GM19438 (cell line): Measurements from ENCODE around the gene LLPH.

Experiments used
- ATAC-seq: cut with Tn5 transposase; IDR thresholded peaks from one replicate; pipeline ENCODE4 v1.9.1; 2021; ENCODE audit warnings: low read depth; ENCODE audit not compliant: unreplicated experiment

The LLPH gene

DNA sequence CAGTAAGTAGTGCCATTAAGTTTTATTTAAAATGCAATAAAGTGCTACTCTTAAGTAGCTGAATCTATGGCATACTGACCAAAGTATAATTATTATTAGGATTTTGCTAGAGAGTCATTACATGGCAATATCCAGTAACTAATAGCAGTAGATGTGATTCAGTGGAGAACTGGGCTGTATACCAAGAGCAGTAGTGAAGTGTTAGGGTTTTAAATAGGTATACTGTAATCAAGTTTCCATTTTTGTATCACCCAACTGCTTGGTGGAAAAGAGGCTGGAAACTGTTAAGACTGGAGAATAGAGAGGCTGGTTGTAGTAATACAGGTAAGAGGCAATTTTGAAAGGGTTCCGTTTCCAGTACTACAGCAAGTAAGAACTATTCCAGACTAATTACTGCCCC, 13.3 kb upstream of the LLPH start:
- ATAC-seq: no peak

DNA sequence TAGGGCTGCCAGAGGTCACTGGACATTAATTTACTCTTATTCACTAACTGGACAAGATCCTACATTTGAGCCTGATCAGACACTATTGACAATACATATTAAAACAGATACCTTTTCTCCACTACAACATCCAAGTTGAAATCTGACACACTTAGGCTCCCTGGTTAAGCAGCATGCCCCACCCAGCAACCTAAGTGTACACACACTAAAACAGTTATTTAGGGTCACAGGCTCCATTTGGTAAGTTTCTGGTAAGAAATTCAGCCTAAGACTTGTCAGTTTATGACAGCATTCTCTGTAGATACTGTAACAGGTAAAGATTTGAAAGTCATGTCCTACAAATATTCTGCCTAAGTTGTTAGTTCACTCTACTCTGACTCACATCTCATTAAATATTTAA, 12.3 kb upstream of the LLPH start:
- ATAC-seq: no peak

DNA sequence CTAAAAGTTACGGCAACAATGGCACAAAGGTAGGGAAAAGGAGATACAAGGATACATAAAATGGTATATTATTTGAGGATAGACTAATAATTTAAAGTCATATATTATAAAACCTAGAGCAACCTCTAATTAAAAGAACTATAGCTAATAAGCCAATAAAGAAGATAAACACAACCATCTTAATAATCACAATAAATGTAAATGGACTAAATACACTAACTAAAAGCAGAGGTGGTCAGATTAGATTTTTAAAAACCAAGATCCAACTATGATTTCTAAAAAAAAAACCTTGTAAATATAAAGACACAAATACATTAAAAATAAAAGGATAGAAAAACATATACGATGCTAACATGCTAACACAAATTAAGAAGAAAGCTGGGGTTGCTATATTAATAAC, 10.7 kb upstream of the LLPH start:
- no peak for ATAC-seq

DNA sequence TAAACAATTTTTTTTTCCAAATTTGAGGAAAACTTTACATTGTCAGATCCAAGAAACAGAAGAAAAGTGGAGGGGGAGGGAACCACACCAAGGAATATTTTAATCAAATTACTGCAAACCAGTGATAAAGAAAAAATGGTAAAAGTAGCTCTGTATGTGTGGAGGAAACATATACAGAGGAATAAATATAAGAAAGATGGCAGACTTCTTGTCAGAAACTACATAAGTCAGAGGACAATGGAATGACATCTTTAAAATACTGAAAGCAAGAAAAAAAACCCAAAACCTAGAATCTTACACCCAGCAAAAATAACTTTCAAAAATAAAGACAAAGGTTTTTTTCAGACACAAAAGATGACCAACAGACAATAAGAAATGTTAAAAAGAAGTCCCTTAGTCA, 10.2 kb upstream of the LLPH start:
- ATAC-seq: no peak

DNA sequence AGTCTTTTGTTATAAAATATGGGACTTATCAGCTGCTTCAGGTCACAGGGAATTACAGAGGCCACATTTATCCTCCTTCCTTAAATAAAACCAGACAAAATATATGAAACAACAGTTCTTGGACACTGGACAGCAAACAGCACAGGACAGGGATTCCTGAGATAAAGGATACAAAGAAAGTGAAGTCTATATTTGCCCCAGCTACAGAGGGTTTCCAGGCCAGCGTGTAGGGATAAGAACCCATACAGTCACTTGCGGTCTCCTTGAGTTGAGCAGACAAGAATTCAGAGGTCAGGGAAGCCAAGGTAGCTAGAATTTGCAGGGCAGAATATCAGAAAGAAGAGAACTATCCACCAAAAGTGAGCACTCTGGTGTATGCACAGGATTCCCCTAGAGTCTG, 8.8 kb upstream of the LLPH start:
- no peak for ATAC-seq

DNA sequence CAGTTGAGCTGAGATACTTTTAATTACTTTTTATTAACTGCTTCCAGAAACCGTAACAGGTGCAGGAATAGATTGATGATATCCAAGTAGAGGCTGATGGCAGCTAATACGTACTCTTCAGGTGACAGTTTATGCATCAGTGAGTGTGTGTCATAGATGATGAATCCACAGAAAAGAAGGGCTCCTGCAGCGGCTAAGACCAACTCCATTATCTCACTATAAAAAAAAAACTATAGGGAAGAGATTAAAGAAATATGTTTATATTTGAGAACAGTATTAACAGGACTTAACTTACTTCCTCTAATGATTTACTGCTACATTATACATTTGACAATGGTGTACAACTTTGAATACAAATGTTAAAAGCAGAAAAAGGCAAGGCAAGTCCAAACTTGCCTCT, 7.4 kb upstream of the LLPH start:
- ATAC-seq: no peak

DNA sequence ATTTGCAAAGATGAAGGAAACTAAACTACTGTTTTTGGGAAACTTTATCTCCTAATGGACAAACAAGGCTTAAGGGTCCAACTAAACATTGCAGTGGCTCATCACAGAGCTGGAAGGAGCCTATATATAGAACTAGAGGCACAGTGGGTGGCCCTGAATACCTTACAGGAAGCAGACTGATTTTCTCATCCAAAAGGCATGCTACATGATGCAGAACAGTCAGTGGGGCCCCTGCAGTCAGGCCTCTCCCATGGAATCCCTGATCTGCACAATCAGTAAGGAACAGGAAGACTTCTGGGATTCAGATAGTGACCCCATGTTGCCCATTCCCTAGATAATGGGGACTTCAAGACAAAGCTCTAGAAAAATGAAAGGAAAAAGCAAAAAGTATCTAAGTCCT, 1.9 kb upstream of the LLPH start:
- no peak for ATAC-seq

DNA sequence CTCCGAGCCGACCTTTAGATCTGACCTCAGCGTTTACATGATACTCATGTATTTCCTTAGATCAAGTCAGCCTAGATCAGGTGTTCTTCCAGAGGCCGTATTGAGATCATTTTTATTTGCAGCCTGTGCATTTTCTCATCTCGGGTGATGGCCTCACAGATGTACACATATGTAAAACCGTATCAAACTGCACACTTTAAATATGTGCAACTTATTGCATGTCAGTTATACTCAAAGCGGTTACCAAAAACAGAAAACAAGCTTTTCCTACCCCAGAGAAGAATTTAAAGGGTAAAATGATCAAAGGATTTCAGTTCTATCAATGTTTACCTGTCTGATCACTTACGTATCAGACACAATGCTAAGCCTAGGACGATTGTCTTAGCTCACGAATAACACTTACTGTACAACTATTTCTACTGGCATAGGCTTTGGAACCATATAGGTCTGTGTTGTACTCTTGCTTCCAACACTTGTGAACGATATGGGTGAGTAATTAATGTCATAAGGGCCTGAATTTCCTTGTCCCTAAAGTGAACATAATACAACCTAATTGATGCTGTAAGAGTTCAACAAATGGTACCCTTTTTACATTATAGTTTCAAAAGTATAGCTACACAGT, 628 bp upstream of the LLPH start:
- no peak for ATAC-seq

DNA sequence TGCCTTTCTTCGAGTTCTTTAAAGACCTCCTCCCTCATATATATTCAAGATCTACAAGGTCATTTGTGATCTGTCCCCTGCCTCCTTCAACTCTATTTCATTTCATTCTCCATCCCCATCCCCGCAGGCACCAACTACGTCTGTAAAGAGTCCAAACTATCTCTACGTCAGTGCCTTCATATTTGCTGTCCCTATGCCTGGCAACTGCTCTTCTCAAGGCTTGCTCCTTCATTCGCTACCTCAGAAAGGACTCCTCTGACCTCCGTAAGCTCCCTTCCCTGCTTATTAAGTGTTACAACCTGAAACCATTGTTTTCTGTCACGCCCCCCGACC, 650 bp downstream of the LLPH start:
- ATAC-seq: no peak

DNA sequence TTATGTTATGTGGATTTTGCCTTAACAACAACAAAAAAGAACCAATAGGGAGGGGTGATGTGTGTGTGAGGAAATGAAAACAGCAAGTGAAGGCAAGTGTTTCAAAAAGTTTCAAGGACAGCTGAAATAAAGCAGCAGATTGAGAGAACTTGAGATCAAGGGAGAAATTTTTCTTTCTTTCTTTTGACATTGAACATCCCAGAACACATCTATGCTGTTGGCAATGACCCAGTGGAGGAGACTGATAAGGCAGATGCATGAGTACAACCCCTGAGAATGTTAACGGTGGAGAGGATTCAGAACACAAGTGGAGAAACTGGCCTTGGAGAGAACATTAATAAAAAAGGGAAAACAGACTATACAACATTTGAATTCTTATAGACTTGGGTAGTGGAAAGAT, 2.9 kb downstream of the LLPH start:
- no peak for ATAC-seq

DNA sequence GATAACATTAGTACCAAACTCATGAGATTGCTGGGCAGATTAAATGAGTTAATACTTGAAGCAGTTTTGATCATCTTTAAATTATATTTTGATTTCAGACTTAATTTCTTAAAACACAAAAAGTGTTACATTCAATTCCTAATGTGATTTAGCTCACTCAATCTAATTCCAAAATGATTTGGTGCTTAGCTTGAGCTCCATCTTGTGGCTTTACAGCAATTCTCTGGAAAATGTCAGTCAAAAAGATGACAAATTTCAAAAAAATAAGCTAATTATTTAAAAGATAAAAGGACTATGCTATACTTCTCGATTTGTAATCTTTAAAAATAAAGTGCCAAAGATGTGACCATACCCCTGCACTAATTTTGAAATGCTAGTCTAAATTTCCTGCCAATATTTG, 10.1 kb downstream of the LLPH start:
- no peak for ATAC-seq

DNA sequence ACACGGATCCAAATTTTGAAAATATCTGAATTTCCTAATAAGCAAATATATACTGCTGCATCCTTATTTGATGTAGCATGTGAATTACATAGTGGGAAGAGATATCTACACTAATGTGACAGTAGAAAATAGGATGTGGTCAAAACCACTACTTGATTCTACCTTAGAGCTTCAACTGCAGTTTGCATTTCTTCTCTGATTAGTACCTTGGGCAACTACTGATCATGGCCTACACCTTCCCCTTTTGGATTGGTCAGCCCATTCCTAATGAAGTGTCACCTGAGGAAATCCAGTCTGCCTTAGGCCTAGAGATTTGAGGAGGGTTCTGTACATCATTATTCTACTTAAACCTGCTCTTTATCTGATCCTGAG, 10.7 kb downstream of the LLPH start:
- no peak for ATAC-seq

DNA sequence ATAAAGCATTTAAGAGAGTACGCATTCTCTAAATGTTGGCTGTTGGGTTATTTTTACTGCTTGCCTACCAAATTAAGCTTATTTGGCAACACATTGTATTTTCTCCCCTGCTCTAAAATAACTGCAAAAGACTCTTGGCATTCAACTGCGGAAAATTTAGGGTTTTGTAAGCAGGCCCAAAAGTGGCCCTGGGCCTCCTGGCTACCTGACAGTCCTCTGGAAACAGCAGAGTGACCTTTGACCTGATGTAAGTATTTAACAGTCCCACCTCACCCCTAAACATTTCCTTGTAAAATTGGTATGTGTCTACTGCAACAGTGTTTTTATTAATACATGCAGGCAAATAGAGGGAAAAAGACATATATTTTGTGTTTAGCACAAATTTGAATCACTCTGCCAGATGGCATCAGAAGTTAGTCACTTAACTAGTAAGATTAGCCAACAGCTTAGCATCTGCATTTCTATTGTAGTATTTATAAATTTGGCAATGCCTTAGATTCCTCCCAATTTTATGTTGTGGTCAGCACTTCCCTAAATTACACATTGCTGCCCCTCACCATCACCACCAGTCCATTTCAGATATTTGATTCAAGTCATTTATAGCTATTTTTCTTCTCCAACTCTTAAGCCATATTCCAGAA, 11.2 kb downstream of the LLPH start:
- ATAC-seq: no peak

DNA sequence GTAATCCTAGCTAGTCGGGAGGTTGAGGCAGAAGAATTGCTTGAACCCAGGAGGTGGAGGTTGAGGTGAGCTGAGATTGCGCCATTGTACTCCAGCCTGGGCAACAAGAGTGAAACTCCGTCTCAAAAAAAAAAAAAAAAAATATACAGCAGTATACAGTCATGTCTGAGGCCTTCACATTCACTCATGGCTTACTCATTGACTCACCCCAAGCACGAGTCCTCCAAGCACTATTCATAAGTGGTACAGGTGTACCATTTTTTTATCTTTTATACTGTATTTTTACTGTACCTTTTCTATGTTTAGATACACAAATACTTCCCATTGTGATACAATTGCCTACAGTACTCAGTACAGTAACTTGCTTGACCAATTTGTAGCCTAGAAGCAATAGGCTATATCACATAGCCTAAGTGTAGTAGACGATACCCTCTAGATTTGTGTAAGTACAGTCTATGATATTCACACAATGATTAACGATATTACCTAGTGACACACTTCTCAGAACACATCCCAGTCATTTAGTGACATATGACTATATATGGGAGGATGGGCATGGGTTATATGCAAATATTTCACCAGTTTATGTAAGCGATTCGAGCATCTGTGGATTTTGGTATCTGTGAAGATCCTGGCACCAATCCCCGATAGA, 12.2 kb downstream of the LLPH start:
- ATAC-seq: no peak

DNA sequence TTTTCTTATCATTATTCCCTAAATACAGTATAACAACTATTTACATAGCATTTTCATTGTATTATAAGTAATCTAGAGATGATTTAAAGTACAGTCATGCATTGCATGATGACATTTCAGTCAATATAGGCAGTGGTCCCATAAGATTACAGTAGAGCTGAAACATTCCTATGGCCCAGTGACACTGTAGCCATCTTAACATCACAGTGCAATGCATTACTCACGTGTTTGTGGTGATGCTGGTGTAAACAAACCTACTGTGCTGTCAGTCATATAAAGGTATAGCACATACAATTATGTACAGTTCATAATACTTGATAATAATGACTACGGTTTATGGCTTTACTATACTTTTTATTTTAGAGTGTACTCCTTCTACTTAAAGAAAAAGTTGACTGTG, 13.3 kb downstream of the LLPH start:
- ATAC-seq: no peak

DNA sequence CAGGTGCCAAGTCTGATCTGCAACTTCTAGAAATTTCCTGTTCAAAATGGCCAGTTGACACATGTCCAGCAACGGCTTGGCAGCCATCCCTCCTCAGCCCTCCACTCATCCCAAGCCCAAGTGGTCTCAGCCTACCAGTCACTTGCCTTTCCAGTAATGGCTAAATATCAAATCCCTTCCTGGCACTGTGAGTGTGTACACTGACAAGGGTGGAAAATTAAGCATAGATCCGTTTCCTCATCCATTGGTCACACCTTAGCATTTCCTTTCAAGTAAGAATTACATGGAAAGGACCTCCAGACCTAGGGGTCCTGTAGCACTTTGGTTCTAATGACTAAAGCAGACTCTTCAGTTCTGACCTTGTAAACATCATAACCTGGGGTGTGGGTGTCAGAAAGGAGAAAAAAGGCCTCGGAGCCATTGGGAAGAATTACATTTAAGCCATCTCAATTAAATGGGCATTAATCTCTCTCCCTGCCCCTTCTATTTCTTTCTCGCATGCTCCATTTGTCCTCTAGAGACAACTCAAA, 15.4 kb downstream of the LLPH start:
- ATAC-seq: no peak

DNA sequence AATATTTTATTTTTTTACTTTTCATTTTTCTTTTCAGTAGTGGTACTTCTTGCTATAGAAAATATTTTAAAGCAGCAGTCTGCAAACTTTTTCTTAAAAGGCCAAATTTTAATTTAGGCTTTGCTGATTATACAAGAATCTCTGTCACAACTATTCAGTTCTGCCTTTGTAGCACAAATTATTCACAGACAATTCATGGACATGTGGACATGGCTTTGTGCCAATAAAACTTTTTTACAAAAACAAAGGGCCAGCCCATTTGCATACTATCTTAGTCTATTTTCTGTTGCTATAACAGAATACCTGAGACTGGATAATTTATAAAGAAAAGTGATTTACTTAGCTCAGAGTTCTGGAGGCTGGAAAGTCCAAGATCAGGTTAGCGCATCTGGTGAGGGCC, 17.1 kb downstream of the LLPH start:
- ATAC-seq: no peak

DNA sequence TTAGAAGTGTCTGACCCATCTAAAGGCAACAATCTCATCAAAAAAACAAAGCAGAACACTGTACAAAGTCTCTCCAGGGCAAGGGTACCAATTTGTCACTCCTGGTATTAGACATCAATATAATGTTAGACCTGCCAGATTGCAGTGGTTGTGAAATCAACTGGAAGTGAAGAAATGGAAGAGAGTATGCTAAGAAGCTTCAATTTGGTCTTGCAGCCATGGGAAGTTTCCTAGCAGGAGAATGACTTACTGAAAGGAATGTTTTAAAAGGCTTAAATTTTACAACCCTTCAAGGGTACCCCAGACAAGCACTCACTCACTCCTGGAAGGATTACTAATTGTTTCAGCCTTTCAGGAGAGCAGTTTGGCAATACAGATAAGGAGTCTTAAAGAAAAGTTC, 18.9 kb downstream of the LLPH start:
- no peak for ATAC-seq

DNA sequence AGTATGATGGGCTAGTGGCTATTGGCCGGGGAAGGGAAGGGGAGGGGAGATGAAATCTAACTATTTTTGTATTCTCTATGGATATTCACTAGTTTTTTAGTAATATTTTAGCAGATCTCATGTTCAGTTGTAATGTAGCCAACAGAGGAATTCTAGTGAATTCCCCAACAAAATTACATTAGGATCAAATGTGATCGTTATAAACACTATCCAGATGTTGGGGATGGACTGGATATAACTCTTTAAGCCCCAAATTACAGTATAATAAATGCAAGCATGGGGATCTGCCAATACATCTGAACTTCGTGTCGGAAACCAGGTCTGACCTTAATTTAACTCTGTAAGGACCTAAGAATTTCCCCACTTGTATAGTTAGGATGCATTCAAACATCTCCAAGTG, 21.5 kb downstream of the LLPH start:
- ATAC-seq: no peak

DNA sequence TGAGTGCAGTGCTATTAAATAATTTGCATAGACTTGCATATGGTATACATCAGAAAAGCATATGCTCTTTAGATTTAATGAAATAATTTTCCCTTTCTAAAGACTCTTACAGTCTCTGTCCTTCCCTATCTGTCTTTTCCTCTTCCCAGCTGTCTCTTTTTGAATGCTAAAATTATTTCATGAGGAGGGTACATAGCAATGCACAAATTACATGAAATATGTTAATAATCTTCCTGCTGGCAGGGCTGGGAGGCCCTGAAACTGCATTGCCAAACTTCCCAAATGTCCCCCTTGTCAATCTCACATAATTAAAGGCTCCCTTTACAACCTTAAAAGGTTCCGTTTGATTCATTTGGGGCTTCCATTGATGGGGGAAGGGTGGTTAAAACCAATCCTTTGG, 22.2 kb downstream of the LLPH start:
- no peak for ATAC-seq

DNA sequence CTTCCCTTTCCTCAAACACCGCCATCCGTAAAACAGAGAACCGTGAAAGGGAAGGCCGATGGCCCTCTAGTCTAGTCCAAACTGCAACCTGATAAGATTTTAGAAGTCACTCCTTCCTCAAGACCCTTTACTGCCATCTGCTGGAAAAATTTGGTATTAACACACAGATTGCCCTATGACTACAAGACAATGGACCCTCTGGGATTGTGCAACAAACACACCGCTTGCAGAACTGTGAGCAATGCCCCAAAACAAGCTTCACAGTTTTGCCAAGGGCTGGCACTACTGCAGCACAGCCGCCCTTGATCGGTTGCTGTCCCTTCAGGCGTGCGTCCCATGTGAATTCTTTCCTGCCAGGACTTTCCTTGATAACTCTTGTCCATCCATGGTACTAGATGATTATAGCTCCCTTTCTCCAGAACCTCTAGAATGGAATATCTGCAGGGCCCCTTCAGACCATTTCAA, 23.1 kb downstream of the LLPH start:
- ATAC-seq: peak; percentile 92
